Measurements from ENCODE around the gene LSM5.

Gene LSM5

GRCh38 chr7:32458025-32458424 is 32.2 kb downstream of the LSM5 start:
- no peak for DNase-seq

- no peak for DNase-seq
Observed at GRCh38 chr7:32453341-32454011, 36.7 kb downstream of the LSM5 start.

GRCh38 chr7:32447218-32447617 is 43.0 kb downstream of the LSM5 start:
- no peak for DNase-seq

GRCh38 chr7:32436146-32436928 is 53.8 kb downstream of the LSM5 start:
- DNase-seq = no peak

Measured in activated CD4-positive, alpha-beta T cell treated with anti-CD3 and anti-CD28 coated beads for 4 hours (primary cell).